Measurements from ENCODE around the gene ZEB2.

The ZEB2 gene

DNA sequence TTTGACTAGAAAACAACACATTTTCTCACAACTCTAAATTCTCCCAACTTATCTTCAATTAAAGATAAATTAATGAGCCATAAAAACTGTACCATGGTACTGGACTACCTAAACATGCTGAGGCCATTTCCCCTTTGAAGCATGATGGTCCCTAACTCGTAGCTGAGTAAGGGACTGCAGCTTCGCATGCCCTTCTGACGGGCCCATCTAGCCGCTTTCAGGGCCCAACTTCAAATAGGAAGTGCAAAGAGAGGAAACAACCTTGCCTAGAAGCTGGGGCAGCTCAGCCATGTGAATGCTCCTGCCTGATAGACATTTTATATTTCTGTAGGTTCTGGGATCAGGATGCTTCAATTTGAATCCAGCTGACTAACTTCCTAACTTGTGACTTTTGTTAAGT is 72.4 kb downstream of the ZEB2 start:
- DNase-seq, result no peak

DNA sequence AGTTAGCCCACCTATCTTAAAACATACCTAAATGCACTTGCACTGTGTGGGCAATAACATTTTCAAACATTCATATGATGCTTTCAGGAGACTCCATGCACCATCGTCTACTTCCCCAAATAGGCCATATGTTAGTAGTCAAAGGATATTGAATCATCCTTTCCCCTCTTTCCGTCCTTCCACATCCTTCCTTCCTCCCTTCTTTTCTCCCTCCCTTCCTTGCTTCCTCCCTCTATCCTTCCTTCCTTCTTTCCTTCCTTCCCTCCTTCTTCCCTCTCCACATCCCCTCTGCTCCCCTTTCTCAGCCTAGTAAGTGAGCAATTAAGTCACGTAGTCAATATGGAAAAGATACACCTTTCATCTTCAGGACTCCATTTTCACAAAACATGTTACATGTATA is 73.8 kb downstream of the ZEB2 start:
- no peak for DNase-seq

DNA sequence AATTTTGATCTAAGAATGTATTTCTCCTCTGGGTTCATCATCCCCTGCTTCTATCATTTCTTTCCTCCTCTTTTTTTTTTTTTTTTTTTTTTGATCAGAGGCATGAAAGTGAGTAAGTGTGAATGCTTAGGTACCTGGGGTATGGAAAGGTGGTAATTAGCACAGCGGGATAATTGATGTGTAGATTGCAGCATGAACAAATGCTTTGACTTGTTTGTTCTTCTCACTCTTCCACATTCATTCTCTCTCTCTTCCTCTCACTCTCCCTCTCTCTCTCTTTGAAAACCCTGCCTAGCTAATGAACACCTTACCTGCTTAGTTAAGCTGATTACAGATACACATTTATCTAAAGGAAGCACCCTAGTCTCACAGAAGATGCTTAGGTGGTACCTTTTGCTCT is 74.7 kb downstream of the ZEB2 start:
- no peak for DNase-seq

DNA sequence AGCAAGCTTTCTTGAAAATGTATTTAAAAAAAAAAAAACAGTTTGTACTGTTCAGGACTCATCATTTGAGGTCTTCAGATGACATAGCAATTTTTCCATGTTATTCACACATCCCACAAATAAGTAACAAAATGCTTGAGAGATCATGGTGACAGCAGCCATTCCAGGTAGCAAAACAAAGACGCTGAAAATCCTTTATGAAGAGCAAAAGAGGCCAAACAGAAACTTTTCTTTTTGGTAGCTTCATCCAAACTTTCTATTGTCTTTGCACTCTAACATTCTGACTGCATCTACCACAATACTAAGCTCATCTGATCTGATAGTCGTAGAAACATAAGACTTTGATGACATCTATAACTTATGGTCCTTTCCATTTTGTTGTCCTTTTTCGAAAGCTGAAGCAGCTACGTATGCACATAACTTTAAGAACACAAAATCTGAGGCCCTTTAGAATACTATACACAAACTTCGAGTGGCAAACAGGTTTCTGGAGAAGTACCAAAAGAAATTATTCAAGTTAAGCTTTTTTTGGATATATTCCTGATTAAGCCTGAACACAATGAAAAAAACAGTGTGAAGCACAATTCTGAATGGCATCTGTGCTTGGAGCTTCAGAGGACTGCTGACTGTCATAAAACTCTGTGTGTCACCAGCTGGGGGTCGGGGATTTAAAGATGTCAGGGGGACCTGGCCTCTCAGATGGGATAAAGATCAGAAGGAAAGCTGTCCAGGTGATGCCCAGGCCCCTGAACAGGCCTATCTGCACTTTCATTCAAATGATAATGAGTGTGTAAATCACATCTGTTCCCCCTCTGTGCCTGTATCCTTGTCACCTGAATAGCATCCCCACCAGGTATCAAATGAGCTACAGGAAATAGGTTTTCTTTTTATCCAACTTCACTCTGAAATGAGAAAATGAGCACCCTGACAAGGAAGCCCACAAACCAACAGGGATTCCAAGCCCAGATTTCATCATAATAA is 75.8 kb downstream of the ZEB2 start:
- DNase-seq, result no peak

DNA sequence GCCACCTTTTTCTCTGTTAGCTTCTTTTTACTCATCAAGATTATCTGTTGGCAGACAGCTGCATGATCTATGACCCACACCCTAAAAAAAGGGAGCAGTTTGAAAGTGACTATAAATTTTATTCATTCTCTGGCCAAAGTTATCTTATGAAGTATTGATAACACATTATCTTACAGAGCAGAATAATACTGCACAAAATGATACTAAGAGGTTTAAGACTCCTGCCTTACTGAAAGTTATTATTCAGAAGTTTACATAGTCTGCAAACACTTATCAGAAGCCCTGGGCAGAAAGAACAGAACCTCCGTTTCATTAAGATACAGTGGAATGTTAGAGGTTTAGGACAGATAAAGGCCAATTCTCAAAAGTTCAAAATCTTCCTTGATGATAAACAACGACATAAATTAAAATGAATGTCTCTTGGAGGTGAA is 78.2 kb downstream of the ZEB2 start:
- no peak for DNase-seq

DNA sequence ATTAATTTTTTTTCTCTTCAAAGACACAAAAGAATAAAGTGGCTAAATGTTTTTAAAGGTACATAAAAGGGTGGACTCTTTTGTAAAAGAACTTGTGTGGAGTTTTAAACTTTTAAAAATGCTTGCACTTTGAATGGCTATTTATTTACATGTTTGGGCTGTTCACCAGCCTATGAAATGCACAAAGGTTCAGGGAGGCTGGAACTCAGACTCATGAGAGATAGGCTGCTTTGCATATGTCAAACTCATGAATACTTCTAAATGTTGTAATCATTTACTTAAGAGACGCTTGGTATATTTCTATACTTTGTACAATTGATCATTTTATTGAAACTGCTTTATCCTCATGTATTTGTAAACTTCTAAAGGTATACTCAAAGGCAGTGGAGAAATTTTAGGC is 79.9 kb downstream of the ZEB2 start:
- DNase-seq, result no peak

DNA sequence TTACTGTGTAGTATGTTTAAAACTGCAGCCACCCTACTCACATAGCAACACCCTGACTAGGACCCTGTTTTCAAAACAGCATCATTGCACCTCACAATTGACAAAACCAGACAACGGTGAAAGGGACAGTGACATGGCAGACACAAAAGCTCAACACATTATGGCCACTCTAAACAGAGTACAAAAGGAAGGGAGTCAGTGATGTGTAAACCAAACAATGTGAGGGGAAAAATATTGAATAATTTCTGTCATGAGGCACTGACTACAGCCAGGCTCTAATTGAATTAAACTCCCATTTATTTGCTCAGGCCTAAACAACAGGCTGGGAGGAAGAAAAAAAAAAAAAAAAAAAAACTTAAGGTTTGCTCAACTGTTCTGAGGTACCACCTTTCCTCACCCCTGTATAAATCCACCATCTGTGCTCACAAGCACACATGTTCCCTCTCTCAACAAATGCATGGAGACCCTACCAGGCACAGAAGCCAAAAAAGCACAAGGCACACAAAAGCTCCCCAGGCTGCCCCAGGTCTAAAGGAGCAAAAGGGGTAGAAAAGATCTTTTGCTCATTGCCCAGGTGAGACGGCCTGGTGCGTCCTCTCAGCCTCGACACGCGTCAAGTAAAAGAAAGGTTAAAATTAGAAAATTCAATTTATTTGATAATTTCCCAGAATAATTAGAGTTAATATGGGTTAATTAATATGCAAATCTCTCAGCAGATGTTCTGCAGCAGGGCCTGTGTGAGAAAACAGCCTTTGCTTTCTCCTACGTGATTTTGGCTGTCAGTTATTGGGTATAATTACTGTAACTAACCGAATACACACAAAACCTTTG is 80.9 kb downstream of the ZEB2 start:
- no peak for DNase-seq

DNA sequence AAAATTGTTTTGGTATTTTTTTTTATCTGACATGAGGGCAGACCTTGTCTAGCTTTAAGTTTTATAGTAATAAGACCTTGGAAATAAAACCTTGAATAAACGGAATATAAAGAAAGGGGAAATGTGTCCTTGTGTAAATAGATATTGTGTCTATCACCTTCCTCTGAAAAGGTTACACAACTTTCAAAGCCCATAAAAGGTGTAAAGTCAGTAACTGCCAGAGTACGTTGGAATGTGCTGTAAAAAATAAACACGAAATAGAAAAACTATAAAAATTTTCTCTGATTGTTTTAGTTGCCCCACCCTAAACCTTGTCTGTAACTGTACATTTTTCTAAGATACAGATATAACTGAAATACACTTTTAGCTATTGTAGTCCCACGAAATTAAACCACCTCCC is 82.3 kb downstream of the ZEB2 start:
- no peak for DNase-seq

DNA sequence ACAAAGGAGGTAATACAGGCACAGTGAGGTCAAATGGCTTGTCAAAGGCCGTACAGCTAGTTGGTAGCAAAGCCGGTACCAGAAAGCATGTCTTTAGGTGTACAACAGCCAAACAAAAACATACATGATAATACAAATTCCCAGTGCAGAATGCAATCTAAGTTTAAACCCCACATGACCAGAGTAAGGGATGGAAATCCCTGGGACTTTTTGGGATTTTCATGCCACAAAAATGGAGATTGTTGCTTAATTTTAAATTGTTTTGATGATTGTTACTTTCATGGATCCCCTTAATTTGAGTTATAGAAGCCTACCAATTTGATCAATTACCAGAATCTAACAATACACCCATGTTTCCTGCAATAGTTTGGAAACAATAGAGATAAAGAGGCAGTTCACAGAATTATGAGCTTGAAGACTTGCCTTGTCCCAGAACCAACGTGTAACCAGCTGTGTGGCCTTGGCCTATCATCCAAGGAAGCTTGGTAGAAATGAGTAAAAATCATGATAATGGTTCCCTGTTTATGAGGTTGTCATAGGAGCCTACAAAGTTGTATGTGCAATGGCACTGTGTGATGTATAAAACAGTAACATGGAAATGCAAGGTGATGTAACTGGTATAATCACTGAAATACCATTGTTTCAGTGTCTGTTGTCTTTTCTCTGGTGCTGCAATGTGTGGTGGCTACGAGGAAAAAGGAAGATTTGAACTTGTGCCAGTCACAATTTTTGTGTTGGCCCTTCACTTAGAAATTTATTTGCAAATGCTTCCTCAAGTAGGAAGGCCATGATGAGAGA is 85.3 kb downstream of the ZEB2 start:
- no peak for DNase-seq

DNA sequence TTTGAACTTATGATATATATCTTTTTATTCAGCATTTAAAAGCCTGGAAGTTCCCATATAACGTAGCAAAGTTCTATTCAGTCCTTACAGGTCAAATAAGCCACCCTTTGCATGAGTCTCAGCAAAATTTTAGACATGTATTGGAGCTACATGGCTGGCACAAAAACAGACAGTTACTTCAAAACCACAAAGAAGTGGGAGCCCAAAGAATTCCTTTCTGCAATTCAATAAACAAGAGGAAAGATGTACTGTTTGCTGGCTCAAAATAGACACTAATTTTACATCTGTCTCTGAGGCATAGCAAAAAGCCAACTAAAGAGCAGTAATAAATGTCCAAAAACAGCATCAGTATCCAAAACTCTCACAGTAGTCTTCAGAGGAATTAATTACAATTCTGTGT is 87.0 kb downstream of the ZEB2 start:
- no peak for DNase-seq

DNA sequence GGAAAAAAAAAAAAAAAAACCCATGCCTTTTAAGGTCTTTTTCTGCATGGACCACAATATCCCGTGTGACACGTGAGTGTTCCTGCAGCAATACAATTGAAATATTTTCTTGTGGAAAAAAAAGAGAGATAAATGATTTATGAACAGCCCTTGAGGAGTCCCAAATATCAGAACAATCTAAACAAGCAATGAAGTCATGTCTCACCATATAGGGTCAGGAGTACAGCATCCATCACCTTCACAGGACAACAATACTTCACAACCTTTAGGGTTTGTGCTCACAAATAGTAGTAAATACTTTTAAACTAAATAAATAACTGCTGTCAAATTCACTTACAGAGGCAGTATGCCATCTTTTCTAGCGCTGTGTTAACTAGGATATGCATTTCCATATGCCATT is 87.9 kb downstream of the ZEB2 start:
- no peak for DNase-seq

DNA sequence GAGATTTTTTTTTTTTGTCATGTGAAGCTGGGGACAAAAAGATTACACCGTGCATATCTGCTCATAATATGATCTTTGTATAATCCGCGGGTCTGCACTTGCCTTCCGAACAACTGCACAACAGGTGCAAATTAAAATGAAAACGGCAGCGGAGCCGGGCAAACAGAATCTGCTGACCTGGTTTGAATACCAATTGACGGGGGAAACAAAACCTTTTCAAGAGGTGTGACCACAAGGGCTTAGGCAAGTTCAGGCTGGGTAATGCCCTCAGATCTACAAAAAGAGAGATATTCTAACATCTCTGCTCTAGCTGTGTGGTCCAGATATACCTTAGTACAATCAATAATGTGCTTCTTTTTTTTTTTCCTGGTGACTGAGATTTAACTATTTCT is 88.5 kb downstream of the ZEB2 start:
- no peak for DNase-seq

DNA sequence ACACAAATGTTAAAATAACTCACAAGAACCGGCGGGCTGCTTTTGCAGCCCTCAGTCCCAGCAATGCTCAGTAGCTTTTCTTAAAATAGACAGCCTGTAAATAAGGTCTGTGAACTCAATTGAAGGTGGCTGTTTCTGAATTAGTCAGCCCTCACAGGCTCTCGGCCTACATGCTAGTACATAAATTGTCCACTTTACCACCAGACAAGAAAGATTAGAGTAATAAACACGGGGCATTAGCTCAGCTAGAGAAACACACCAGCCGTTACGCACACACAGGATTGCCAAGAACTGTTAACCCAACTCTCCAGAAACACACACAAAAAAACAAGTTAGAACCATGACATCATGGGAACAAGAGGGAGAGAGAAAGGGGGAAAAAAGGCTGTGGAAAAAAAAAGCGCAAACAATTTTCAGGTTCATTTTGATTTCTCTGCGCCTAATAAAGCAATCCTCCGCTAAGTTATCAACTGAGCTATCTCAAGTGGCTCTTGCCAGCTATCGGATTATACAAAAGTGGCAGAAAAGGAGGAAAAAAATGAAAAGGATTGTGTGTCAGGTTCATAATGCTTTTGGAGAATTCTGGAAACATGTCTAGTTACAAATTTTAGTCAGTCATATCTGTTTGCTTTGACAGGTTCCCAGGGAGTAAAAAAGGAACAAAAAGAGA is 89.1 kb downstream of the ZEB2 start:
- no peak for DNase-seq

DNA sequence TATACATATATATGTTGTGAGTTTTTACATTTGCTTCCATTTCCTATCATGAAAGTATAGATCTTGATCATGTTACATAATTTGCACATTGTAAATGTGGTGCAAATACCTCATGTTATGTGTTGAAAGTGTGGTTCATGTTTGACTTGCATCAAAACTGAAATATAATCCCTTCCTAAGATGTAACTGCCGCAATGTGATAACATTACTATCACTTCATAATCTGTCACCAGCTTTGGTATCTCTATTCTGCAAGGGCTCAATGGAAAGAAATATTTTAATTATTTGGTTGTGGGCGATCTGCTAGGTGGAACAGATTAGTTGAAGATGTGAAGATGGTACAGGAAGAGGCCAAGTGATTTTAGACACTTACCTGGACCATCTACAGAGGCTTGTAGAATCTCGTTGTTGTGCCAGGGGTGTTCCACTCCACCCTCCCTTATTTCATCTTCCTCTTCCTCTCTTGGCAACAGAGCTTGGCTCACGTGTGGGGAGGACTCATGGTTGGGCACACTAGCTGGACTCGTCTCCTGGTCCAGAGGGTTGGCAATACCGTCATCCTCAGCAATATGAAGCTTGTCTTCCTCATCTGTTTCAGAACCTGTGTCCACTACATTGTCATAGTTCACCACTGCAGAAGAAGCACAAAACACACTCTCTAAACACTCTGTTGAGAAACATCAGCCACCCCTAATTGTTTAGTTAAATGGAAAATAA is 90.4 kb downstream of the ZEB2 start:
- DNase-seq, result no peak

DNA sequence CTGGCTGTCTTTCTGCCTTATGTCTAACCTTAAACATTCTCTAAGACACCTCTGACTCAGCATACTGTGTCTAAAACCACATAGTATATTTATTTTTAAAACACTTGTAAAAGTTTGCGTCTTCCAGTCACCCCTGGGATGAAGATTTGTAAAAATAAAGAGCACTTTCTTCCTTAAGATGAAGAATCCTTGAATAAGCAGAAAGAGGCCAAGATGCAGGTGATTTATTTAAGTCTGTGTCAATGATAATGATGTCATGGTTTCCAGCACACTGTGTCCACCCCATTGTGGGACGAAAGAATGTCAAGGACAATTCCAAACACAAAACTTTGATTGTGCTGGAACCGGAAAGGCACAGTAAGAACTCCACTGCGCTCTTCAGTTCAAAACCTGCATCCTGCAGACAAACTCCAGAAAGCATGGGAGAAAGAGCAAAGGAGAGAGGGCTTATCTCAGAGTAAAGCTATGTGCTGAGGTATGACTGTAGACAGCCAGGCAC is 92.9 kb downstream of the ZEB2 start:
- DNase-seq, result no peak

DNA sequence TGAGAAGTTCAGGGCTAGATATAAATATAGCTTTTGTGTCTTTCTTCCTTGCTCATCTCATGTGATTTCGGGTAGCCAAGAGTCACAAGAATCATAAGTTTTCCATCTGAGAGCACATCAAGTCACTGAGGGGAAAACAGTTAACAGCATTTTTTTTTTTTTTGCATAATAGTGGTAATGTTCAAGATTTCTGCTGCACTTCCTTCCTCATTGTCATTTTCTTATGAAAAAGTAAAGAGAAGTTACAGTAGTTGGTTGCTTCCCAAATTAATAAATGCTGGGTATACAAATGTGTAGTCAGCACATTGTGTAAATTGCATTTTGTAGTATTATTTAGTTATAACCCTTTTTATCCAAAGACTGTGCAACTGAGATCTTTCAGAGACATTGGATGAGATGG is 93.6 kb downstream of the ZEB2 start:
- DNase-seq, result no peak

DNA sequence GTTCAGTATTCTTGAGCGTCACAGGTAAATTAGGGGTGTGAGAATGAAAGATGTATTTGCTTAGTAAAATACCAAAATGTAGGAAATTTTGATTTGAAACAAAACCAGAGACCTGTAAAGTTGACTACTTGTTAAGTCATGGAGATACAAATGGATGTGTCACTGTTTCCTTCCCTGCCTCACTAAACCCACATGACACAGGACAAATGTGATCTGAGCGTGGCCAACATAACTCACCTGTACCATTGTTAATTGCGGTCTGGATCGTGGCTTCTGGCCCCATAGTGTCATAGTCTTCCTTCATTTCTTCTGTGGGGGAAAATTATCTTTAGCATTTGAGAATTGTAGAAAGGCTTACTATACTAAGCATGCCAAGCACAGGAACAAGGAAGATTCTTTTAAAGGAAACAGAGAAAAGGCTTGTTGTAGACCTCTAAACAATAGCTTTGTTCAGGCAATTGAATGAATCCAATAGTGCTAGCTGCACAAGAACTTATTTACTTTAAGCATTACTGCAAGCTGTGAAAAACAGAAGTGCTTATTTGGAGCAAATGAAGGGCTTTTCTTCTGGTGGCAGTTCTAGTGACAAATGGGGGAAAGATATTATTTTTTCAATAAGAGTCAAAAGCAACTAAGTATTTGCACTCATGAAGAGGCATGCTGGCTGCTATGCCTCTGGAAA is 95.2 kb downstream of the ZEB2 start:
- DNase-seq, result no peak

DNA sequence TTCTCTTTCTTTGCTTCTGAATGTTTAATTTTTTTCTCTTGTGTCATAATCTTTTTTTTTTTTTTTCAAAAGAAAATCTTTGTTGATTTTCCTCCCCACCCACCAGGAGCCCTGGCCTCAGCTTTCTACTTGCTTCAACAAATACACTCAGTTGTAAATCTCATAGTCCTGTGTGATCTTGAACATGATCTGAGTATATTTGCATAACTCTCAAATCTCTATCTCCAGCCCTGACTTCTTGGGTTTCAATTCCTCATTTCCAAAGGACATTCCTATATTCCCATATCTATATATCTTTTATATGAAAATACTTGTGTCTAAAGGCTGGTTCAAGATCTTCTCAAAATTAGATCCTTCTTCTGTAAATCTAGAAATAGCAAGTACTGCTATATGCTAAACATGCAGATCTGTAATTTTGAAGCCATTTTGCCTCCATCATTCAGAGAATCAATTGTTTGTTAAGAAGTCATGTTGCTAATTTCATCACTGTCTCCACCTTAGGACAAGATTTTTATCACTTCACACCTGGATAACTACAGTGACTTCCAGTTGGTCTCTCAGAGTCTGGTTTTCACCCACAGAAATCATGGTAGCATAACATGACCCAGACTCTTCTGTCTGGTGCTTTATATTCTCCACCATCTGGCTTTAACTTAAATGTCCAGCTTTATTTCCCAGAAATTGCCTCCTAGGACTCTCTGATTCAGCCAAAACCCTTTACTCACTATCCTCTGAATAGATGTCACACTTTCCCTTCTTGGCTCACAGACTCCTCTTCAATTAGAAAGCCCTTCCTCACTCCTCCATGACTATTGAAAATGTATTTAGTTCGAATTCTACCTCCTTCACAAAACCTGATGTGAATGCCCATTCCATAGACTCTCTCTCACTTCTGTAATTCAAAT is 98.1 kb downstream of the ZEB2 start:
- DNase-seq, result no peak

DNA sequence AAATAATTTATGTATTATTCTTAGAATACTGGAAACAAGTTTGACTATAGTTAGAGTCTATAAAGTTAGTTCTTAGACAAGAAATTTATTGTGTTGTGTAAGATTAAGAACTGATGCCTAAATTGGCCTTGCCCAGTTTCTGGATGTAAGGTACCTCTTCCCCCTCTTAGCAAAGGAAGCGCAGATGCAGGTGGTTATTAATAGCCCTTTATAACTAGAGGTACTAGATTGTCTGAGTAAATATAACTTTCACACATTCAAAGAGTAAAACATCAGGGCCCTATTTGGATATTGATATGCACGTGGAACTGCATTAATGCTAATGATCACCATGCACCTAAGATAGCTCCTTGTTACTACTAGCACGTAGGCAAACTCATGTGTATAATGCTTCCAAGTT is 100.7 kb downstream of the ZEB2 start:
- no peak for DNase-seq

DNA sequence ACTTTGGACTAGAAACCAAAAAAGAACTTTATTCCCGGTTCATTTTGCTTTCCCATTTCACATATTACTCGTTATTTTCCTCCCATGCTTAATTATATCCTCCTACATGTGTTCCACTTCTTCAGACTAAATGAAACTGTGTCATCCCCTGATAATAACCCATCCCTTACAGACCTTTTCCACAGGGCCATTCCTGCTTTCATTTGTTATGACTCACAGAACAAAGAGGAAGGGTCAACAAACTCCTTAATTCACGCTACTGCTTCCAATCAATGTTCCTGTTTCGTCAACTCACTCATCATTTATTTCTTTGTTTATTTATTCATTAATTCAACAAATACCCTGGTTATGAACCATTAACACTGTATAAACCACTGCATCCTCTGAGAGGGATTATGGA is 104.5 kb downstream of the ZEB2 start:
- no peak for DNase-seq

All from CD4-positive, alpha-beta T cell treated with Interleukin-17A for 4 hours (primary cell).